T-helper 17 cell (primary cell): ENCODE data around the gene FHIT. TPM values are rescaled to one million over a fixed set of nuclear protein-coding genes. Genes with fewer than 3 reads are reported as not detected.

Experiments used
- ATAC-seq: fragments of 150-1000 bp; cut with Tn5 transposase; 2 replicates; pipeline ENCODE4 v1.10.0; 2021; ENCODE audit warnings: mild to moderate bottlenecking, moderate library complexity
- DNase-seq, 3 donors: peaks; one replicate each; pipeline versions ENCODE4 v3.0.0 to v3.0.0-alpha.2; 2020 to 2021
- H3K9me3 ChIP-seq: one replicate; pipeline ENCODE4 v1.7.0; 2013; ENCODE audit warnings: low read length, mild to moderate bottlenecking; ENCODE audit not compliant: control insufficient read depth, poor library complexity, severe bottlenecking
- H3K27ac Mint-ChIP-seq: one replicate; pipeline ENCODE4 v1.8.0; 2022; ENCODE audit warnings: mild to moderate bottlenecking, moderate library complexity, mixed read lengths
- H3K27me3 Mint-ChIP-seq: one replicate; pipeline ENCODE4 v1.8.0; 2022; ENCODE audit warnings: mixed read lengths
- H3K36me3 Mint-ChIP-seq: one replicate; pipeline ENCODE4 v1.8.0; 2022; ENCODE audit warnings: low read depth, mixed read lengths
- H3K4me1 Mint-ChIP-seq: one replicate; pipeline ENCODE4 v1.8.0; 2022; ENCODE audit warnings: mild to moderate bottlenecking, mixed read lengths
- H3K4me3 Mint-ChIP-seq: one replicate; pipeline ENCODE4 v1.8.0; 2022; ENCODE audit warnings: mild to moderate bottlenecking, moderate library complexity, mixed read lengths
- total RNA-seq, 4 donors: library from RNA in 2 of 4; stranded (reverse) in 2 of 4; gene quantifications; one replicate each; pipeline ENCODE4 v1.2.3 and lab custom pipeline; 2022 to 2026

Gene FHIT
- total RNA-seq, 2 donors from 2014 or later = 18.8 to 28.6 TPM

DNA sequence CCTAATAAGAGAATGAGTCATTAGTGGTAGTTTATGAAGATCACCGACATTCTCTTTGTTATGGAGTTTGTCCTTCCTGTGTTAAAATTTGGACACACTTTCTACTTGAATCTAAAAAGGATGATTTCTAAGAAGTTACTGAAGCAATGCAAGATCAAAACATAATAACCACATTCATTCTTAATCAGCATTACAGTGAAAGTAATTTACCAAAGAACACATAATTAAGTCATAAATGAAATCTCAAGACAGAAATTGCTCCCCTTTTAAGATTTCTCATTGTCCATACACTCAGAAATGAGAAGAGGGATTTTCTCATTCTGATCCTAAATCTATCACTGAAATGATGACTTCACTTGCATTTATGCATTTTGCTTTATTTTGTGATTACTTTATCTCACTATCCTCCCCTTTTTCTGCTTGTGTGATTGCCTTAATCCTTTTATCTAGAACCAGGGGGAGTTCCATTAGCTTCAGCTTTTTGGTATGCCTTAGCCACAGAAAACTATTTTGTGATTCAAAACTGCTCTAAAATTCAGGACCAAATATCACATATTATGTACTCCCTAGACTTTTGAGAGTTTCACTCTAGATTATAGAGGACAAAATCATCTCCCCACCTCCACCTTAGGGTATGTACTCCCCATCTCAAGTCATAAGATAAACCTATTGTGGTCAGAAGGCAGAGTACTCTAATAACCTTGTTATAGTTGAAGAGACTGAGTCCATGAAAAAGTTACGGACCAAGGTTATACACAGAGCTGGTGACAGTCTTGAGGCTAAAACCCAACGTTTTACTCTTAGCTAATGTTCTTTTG is 1383.9 kb downstream of the FHIT start:
- no peak for DNase-seq
- no peak overlapping the region for H3K27ac Mint-ChIP-seq
- no peak for ATAC-seq
- no peaks in the 10 kb centered on the region for H3K9me3 ChIP-seq
- peaks cover 2% of the 10 kb centered on the region for H3K4me1 Mint-ChIP-seq
- H3K36me3 Mint-ChIP-seq = peaks cover 4% of the 10 kb centered on the region
- no peak overlapping the region for H3K4me3 Mint-ChIP-seq
- H3K27me3 Mint-ChIP-seq = no peaks in the 10 kb centered on the region

DNA sequence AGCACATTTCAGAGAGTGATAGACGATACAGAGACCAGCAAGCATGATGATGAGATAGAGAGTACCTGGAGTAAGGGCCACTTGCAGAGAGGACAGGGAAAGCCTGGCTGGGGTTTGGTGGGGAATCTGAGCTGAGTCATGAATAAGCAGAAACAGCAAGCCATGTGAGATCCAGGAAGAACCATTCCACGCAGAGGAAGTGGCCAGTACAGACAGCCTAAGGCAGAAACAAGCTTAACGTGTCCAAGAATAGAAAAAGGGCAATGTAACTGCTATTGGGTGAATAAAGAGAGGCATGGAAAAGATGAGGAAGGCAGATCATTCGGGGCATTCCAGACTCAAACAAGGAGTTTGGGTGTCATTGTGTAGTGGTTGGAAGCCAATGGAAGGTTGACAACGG is 1385.2 kb downstream of the FHIT start:
- Mint-ChIP-seq H3K4me1 (peaks cover 2% of the 10 kb centered on the region), H3K27me3 (no peaks in the 10 kb centered on the region), H3K27ac (no peak overlapping the region)

DNA sequence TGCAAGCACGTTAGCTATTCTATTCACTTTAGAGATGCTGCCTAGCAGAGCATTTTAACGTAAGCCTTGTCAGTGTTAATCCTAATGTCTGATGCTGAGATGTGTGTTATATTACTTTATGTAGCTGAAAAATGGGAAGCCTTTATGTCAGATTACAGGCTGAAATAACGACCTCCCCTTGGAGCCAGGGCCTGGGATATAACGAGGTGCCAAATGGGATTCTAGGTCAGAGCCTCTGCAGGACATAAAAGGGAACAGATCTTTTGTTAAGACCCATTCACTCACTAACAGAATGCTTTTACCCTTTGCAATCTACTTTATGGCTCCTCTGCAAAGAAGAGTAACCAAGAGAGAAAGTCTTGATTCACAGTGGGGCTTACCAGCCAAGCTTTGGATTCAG is 1385.9 kb downstream of the FHIT start:
- Mint-ChIP-seq H3K4me3 (no peak overlapping the region), H3K27me3 (no peaks in the 10 kb centered on the region), H3K4me1 (peaks cover 6% of the 10 kb centered on the region), H3K27ac (no peak overlapping the region), H3K36me3 (peaks cover 4% of the 10 kb centered on the region)
- ATAC-seq (no peak), DNase-seq (no peak)
- no peaks in the 10 kb centered on the region for H3K9me3 ChIP-seq

More for the DNA sequence above, 1385.2 kb downstream of the FHIT start:
- H3K9me3 ChIP-seq = no peaks in the 10 kb centered on the region
- DNase-seq (no peak), ATAC-seq (no peak)
- H3K36me3 Mint-ChIP-seq = peaks cover 4% of the 10 kb centered on the region
- no peak overlapping the region for H3K4me3 Mint-ChIP-seq

DNA sequence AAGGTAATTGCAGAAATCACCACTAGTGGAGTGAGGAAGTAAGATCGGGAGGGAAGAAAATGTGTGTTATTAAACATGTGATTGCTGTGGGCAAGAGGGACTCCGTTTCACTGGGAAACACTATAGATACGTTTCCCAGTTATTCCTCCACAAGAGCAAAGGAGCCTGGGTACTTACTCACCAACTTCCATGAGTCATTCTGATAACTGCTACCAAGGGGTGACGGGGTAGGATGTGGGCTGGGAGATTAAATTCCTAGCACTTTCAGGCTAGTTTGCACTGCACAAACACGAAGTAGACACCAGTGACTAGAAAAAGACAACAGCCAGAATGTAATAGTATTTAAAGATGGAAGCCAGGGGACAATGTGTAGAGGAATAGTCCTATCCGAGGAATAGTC is 1388.6 kb downstream of the FHIT start:
- peaks cover 6% of the 10 kb centered on the region for H3K36me3 Mint-ChIP-seq
- DNase-seq (no peak), ATAC-seq (no peak)
- no peaks in the 10 kb centered on the region for H3K9me3 ChIP-seq
- peaks cover 9% of the 10 kb centered on the region for H3K4me1 Mint-ChIP-seq
- no peak overlapping the region for H3K27ac Mint-ChIP-seq
- no peak overlapping the region for H3K4me3 Mint-ChIP-seq
- peaks cover 8% of the 10 kb centered on the region for H3K27me3 Mint-ChIP-seq

DNA sequence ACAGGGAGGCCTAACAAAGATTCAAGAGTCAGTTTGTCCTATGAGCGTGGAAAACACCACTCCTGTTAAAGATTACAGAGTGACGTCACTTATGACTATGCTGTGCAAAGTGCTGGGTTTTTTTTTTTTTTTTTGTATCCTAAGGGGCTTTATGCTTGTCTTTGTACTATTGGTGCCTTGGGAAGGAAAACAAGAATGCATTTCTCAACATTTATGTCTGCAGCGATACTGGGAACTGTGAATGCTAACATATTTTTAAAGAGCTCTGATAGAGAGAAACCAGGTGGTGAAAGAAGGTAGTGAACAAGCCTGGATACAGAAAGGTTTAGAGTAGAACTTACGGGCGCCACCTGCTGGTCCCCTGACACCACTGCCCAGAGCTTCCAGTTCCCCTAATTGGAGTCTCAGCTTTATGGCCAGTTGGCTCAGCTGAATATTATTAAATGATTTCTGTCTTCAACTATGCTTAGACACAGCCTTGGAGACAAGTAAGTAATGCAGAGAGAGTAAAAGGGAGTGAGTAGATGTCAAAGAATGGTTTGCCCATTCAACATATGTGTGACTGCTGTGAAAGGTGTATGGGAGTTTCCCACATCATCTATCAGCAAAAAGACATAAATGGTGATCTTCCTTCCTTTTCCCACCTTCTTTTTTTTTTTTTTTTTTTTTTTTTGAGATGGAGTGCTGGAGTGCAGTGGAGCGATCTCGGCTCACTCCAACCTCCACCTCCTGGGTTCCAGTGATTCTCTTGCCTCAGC is 1393.5 kb downstream of the FHIT start:
- Mint-ChIP-seq H3K4me3 (no peak overlapping the region), H3K4me1 (peaks cover 10% of the 10 kb centered on the region), H3K36me3 (peaks cover 2% of the 10 kb centered on the region)

DNA sequence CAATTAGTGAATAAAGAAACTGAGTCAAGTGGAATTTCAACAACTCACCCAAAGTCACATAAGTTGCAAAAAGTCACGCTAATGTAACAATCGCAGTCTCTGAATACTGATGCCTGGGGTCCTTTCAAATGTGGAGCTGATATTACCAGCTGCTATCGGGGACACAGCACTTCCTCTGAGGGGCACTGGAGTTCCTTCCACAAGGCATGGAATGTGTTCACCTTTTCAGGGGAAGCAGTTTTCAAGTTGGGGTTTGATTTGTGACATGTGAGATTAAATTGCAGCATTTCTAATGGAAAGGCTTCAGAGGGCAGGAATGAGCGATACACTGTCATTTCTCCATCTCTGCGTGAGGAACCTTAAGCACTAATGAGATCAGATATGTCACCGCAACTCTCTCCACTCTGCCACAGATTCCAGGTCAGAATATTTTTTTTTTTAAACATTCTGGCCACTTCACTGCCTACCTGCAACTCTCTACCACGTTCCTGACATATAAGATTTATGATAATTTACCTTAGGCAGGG is 1394.3 kb downstream of the FHIT start:
- no peak overlapping the region for H3K27ac Mint-ChIP-seq
- H3K4me3 Mint-ChIP-seq = peak overlapping the region; percentile 7
- ATAC-seq = no peak
- peaks cover 10% of the 10 kb centered on the region for H3K4me1 Mint-ChIP-seq
- peaks cover 2% of the 10 kb centered on the region for H3K36me3 Mint-ChIP-seq
- H3K27me3 Mint-ChIP-seq = peaks cover 8% of the 10 kb centered on the region
- no peak for DNase-seq
- H3K9me3 ChIP-seq = no peaks in the 10 kb centered on the region

More for the DNA sequence above, 1393.5 kb downstream of the FHIT start:
- Mint-ChIP-seq H3K27ac (peak overlapping the region; percentile 60), H3K27me3 (peaks cover 8% of the 10 kb centered on the region)
- ATAC-seq (peak; percentile 98), DNase-seq (peak; percentile 45 to 59 (median 54))
- H3K9me3 ChIP-seq = no peaks in the 10 kb centered on the region

DNA sequence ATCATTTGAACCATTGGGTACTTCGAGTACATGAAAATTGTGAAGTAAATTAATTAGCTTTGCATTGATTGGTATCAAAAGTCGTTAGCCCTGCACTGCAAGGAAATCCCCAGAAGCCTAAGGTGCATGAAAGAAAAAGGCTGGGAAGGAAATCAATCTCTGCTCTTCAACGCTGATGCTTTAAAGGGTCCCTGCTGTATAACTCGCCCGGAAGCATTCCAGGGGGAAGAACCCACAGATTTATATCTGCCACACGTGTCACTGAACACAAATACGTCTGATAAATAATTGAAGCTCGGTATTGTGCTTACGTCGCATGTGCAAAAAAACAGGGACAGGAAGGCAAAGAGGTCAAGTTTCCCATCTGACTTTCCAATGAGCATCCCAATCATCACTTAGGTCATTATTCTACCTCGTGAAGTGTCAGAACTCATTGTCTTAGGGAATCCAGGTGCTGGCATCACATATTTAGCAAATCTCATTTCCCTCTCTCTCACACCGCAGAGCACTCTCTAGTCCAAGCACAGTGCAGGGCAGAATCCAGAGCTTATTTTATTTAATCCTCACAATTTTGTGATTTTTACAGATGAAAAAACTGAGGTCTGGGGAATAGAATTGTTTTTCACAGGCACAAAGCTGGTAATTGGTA is 1397.1 kb downstream of the FHIT start:
- no peak overlapping the region for H3K4me3 Mint-ChIP-seq
- no peak overlapping the region for H3K27ac Mint-ChIP-seq
- DNase-seq = no peak
- ATAC-seq = no peak
- no peaks in the 10 kb centered on the region for H3K36me3 Mint-ChIP-seq
- no peaks in the 10 kb centered on the region for H3K9me3 ChIP-seq
- H3K4me1 Mint-ChIP-seq = peaks cover 6% of the 10 kb centered on the region
- H3K27me3 Mint-ChIP-seq = peaks cover 8% of the 10 kb centered on the region

DNA sequence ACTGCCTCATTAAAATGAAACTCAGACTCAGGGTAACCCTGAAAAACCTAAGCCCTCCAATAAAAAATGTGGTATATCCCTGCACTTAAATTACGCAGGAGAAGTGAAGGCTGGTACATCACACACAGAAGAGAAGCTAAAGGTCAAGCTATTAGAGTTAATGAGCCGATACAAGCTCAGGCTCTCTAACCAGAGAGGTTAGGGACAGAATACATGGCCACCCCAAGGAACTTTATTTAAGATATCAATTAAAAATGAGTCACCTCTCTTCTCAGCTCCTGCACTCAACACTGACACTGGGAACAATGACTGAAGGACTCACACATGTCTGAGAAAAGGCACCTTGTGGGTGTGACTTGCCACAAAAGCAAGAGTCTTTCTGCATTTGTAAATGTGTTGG is 1400.8 kb downstream of the FHIT start:
- H3K27me3 Mint-ChIP-seq = no peaks in the 10 kb centered on the region
- no peaks in the 10 kb centered on the region for H3K9me3 ChIP-seq
- no peaks in the 10 kb centered on the region for H3K4me1 Mint-ChIP-seq
- H3K36me3 Mint-ChIP-seq = no peaks in the 10 kb centered on the region
- H3K4me3 Mint-ChIP-seq = no peak overlapping the region
- H3K27ac Mint-ChIP-seq = no peak overlapping the region
- ATAC-seq (no peak), DNase-seq (no peak)

DNA sequence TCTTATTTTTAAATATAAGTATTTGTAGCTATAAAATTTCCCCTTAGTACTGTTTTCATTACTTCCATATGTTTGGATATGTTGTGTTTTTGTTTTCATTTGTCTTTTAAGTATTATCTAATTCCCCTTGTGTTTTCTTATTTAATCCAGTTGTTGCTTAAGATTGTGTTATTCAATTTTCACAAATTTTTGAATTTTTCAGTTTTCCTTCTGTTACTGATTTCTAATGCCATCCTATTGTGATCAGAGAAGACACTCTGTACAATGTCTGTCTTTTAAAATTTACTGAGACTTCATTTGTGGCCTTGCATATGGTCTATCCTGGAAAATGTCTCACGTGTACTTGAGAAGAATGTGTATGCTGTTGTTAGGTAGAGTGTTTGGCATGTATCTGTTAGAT is 1405.9 kb downstream of the FHIT start:
- Mint-ChIP-seq H3K4me3 (no peak overlapping the region), H3K27ac (no peak overlapping the region), H3K27me3 (no peaks in the 10 kb centered on the region), H3K4me1 (no peaks in the 10 kb centered on the region), H3K36me3 (no peaks in the 10 kb centered on the region)
- H3K9me3 ChIP-seq = no peaks in the 10 kb centered on the region
- no peak for DNase-seq
- ATAC-seq = no peak

DNA sequence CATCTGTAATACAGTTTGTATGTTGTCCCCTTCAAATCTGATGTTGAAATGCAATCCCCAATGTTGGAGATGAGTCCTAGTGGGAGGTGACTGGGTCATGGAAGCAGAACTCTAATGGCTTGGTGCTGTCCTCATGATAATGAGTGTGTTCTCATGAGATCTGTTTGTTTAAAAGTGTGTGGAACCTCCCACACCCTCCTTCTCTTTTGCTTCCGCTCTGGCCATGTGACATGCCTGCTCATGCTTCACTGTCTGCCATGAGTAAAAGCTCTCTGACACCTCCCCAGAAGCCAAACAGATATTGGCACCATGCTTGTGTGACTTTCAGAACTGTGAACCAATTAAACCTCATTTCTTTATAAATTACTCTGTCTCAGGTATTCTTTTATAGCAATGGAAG is 1407.4 kb downstream of the FHIT start:
- Mint-ChIP-seq H3K4me1 (peaks cover 2% of the 10 kb centered on the region), H3K27ac (no peak overlapping the region)

DNA sequence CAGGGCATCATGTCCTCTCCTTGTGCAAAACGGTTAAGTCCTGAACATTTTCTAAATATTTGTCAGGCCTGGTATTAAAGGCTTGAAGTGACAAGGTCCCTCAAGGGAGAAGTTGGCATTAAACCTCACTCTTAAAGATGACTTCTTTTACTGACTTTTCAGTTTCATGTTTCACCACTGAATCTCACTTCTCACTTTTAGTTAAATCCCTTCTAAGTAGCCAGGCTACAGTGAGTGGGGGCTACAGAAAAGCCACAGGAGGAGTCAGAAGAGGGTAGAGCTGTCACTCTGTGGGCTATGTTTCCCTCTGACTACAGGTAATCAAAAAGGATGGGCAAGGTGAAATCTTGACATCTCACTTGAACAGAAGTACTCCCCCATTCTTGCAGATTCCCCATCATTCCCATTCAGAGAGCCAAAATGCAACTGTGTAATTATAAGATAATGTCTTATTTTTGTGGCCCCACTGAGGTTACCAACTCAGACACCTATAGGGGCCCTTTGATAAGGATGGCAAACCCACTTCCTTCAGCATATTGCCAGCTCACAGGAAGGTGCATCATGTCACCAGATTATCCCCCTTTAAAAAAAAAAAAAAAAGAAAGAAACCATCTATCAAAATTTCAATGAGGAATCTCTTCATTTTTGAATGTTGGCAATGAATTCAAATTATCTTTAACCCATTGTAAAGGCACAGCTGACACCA is 1411.3 kb downstream of the FHIT start:
- DNase-seq = no peak
- no peak overlapping the region for H3K4me3 Mint-ChIP-seq

More for the DNA sequence above, 1407.4 kb downstream of the FHIT start:
- DNase-seq (no peak), ATAC-seq (no peak)
- no peaks in the 10 kb centered on the region for H3K9me3 ChIP-seq
- Mint-ChIP-seq H3K36me3 (no peaks in the 10 kb centered on the region), H3K4me3 (no peak overlapping the region), H3K27me3 (no peaks in the 10 kb centered on the region)

DNA sequence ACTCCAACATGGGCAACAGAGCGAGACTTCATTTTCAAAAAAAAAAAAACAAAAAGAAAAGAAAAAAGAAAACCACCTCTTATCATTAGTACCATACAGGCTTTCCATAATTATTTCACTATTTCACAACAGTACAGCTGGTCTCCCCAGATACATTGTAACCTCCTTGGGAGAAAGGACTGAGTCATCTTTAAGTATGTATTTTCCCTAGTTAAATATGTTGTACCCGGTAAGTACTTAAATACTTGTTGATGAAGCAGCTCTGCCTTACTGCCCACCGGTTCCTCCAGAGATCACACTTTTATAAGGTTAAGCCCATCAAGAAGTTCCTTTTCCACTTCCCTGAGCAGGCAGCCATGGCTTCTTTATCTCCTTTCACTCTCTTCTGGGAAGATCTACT is 1412.0 kb downstream of the FHIT start:
- no peak overlapping the region for H3K27ac Mint-ChIP-seq

More for the DNA sequence above, 1411.3 kb downstream of the FHIT start:
- Mint-ChIP-seq H3K27me3 (no peaks in the 10 kb centered on the region), H3K36me3 (no peaks in the 10 kb centered on the region), H3K27ac (no peak overlapping the region), H3K4me1 (peaks cover 2% of the 10 kb centered on the region)
- ATAC-seq = no peak
- no peaks in the 10 kb centered on the region for H3K9me3 ChIP-seq

More for the DNA sequence above, 1412.0 kb downstream of the FHIT start:
- Mint-ChIP-seq H3K36me3 (no peaks in the 10 kb centered on the region), H3K4me1 (peaks cover 2% of the 10 kb centered on the region), H3K4me3 (no peak overlapping the region), H3K27me3 (no peaks in the 10 kb centered on the region)
- no peak for DNase-seq
- no peaks in the 10 kb centered on the region for H3K9me3 ChIP-seq
- no peak for ATAC-seq
